GM12878 (cell line): ENCODE measurements around the gene MRM3. TPM values are rescaled to one million over a fixed set of nuclear protein-coding genes. Genes with fewer than 3 reads are reported as not detected.

Experiments
- ATAC-seq: fragments of 200-7000 bp; cut with Tn5 transposase; 3 replicates; pipeline ENCODE4 v1.9.1; 2020; ENCODE audit warnings: mild to moderate bottlenecking, moderate library complexity
- BruUV-seq: library from RNA; stranded (reverse); fragments of 400-500 nt; replicated peaks from 2 replicates; lab custom pipeline; 2021; lab: Mats Ljungman, UMichigan
- CTCF ChIA-PET: fragments of 300-600 bp; sonication (Branson Sonifier 250); formaldehyde crosslinking; extraction: SDS; loops from one replicate; lab custom pipeline; 2021; ENCODE audit warnings: inconsistent platforms; lab: Yijun Ruan, JAX
- POLR2A ChIA-PET: fragments of 350-600 bp; formaldehyde crosslinking; extraction: SDS; loops from one replicate; lab custom pipeline; 2021; ENCODE audit warnings: inconsistent platforms; lab: Charles Lee
- RAD21 ChIA-PET: fragments of 300-600 bp; sonication (Branson Sonifier 250); formaldehyde crosslinking; loops from one replicate; lab custom pipeline; 2023; ENCODE audit warnings: antibody characterized with exemption; ENCODE audit not compliant: unreplicated experiment; lab: Charles Lee
- SMC1A ChIA-PET: fragments of 300-600 bp; sonication (Branson Sonifier 250); formaldehyde crosslinking; loops from one replicate; lab custom pipeline; 2023; ENCODE audit not compliant: unreplicated experiment, uncharacterized antibody; lab: Charles Lee
- DNase-seq: peaks from one replicate; pipeline ENCODE4 v3.0.0-alpha.2; 2011; ENCODE audit warnings: low read depth, low spot score
- FAIRE-seq: peaks from 3 replicates; lab custom pipeline; 2011; peaks lifted over from hg19 to GRCh38; lab: Jason Lieb, UNC
- H2AFZ ChIP-seq: 2 replicates; pipeline ENCODE4 v1.6.0; 2011; ENCODE audit warnings: low read depth, low read length, control low read depth; ENCODE audit not compliant: control insufficient read depth
- H3K27ac ChIP-seq: 2 replicates; pipeline ENCODE4 v1.5.1; 2011; ENCODE audit warnings: control low read depth; ENCODE audit not compliant: control insufficient read depth, insufficient read depth
- H3K27me3 ChIP-seq, 2 experiments: replicated peaks in 1 of 2; 2 replicates each; pipeline versions ENCODE4 v1.6.0 to v1.6.1; 2011; ENCODE audit warnings: low read length in 1 of 2; ENCODE audit not compliant: control insufficient read depth in 2 of 2, insufficient read depth in 2 of 2
- H3K36me3 ChIP-seq, 2 experiments: 2 replicates each; pipeline ENCODE4 v1.5.1; 2011; ENCODE audit warnings: low read length in 1 of 2; ENCODE audit not compliant: control insufficient read depth in 2 of 2, insufficient read depth in 2 of 2
- H3K4me1 ChIP-seq: 2 replicates; pipeline ENCODE4 v1.6.1; 2011; ENCODE audit warnings: mild to moderate bottlenecking, low read length, moderate library complexity, mixed read lengths; ENCODE audit not compliant: control insufficient read depth, insufficient read depth
- H3K4me2 ChIP-seq: 2 replicates; pipeline ENCODE4 v1.6.0; 2011; ENCODE audit warnings: control low read depth; ENCODE audit not compliant: control insufficient read depth, insufficient read depth
- H3K4me3 ChIP-seq: fragments of 200-600 bp; sonication (generic); 2 replicates; pipeline ENCODE4 v1.5.1; 2016
- H3K79me2 ChIP-seq: 2 replicates; pipeline ENCODE4 v1.6.0; 2011; ENCODE audit warnings: low read length; ENCODE audit not compliant: control insufficient read depth, insufficient read depth
- H3K9ac ChIP-seq: 2 replicates; pipeline ENCODE4 v1.8.0; 2011; ENCODE audit warnings: low read length, control low read depth, mixed read lengths; ENCODE audit not compliant: control insufficient read depth, insufficient read depth
- H3K9me3 ChIP-seq: replicated peaks from 3 replicates; pipeline ENCODE4 v1.5.1; 2011; ENCODE audit warnings: mild to moderate bottlenecking, low read length; ENCODE audit not compliant: control insufficient read depth, insufficient read depth
- H4K20me1 ChIP-seq: 2 replicates; pipeline ENCODE4 v1.6.0; 2011; ENCODE audit not compliant: control insufficient read depth, insufficient read depth
- BCL3 ChIP-seq: IDR thresholded peaks from 2 replicates; pipeline ENCODE4 v1.6.1; 2011; ENCODE audit warnings: borderline replicate concordance, low read depth, mild to moderate bottlenecking, moderate library complexity, low read length; ENCODE audit not compliant: insufficient read depth, poor library complexity, severe bottlenecking
- BCLAF1 ChIP-seq: fragments of 450-650 bp; IDR thresholded peaks from 2 replicates; pipeline ENCODE4 v1.6.1; 2017; ENCODE audit warnings: antibody characterized with exemption, mild to moderate bottlenecking, moderate library complexity
- BHLHE40 ChIP-seq, 2 experiments: fragments of 450-650 bp in 1 of 2; IDR thresholded peaks; 2 replicates each; pipeline ENCODE4 v1.6.1; 2011 to 2017; ENCODE audit warnings: low read depth in 2 of 2, borderline replicate concordance in 1 of 2, improper control_type of control experiment in 1 of 2, low read length in 1 of 2, mild to moderate bottlenecking in 1 of 2
- BMI1 ChIP-seq: fragments of 450-650 bp; IDR thresholded peaks from 2 replicates; pipeline ENCODE4 v1.6.1; 2016; ENCODE audit warnings: mild to moderate bottlenecking, moderate library complexity, borderline replicate concordance
- MEF2A ChIP-seq: IDR thresholded peaks from 2 replicates; pipeline ENCODE4 v1.6.1; 2011; ENCODE audit warnings: low read depth, mild to moderate bottlenecking, low read length, moderate library complexity; ENCODE audit not compliant: insufficient read depth
- PBX3 ChIP-seq: IDR thresholded peaks from 2 replicates; pipeline ENCODE4 v1.6.1; 2011; ENCODE audit warnings: mild to moderate bottlenecking, low read depth, low read length, moderate library complexity; ENCODE audit not compliant: insufficient replicate concordance
- POLR2A ChIP-seq: IDR thresholded peaks from 2 replicates; pipeline ENCODE4 v1.6.1; 2011; ENCODE audit warnings: low read depth, mild to moderate bottlenecking, low read length
- RAD51 ChIP-seq: fragments of 450-650 bp; IDR thresholded peaks from 2 replicates; pipeline ENCODE4 v1.6.1; 2016; ENCODE audit warnings: moderate library complexity, mild to moderate bottlenecking, inconsistent platforms
- REST ChIP-seq: IDR thresholded peaks from 2 replicates; pipeline ENCODE4 v1.6.1; 2012; ENCODE audit warnings: mild to moderate bottlenecking, low read depth, low read length
- RUNX3 ChIP-seq: IDR thresholded peaks from 2 replicates; pipeline ENCODE4 v1.6.1; 2012; ENCODE audit warnings: low read length, inconsistent platforms
- TAF1 ChIP-seq: IDR thresholded peaks from 2 replicates; pipeline ENCODE4 v1.6.1; 2011; ENCODE audit warnings: mild to moderate bottlenecking, low read depth, low read length, borderline replicate concordance
- TCF7 ChIP-seq: IDR thresholded peaks from 2 replicates; pipeline ENCODE4 v1.6.1; 2014; ENCODE audit warnings: antibody characterized with exemption, borderline replicate concordance
- WGBS: methylation state at CpG from one replicate; pipeline ENCODE4 v1.1.6; 2016; ENCODE audit warnings: low lambda C conversion rate; ENCODE audit not compliant: insufficient replicate concordance, insufficient coverage; ENCODE audit errors: missing lambda C conversion rate; 5-methylcytosine and 5-hydroxymethylcytosine counted together
- in situ Hi-C: fragments of 300-500 bp; cut with MboI; formaldehyde crosslinking; loops from 9 replicates; pipeline ENCODE4 v1.14.3; 2018; ENCODE audit warnings: mixed read lengths
- intact Hi-C: fragments of 100-400 bp; cut with micrococcal nuclease; formaldehyde crosslinking; loops from one replicate; pipeline ENCODE4 v1.14.2; 2022; ENCODE audit not compliant: unreplicated experiment
- polyA plus RNA-seq, 11 experiments: library from polyadenylated mRNA; depleted of rRNA in 4 of 11; unstranded in 6 of 11; stranded (reverse) in 5 of 11; fragments of >200 nt; fragmentation: Nextera tagmentation in 4 of 11; fragmentation: Illumina TruSeq in 1 of 11; extraction: Ambion mirVana in 4 of 11; extraction: Trizol in 1 of 11; gene quantifications; 1 replicate in 1 of 11; 2 replicates in 10 of 11; pipeline versions ENCODE4 v1.2.1 to v1.2.3, GENCODE V29; 2011 to 2016; ENCODE audit warnings: inconsistent platforms in 2 of 11, missing spikeins in 2 of 11, low read depth in 1 of 11
- total RNA-seq, 4 experiments: library from RNA; depleted of rRNA in 3 of 4; stranded (reverse); fragments of >200 nt in 3 of 4; fragmentation: Illumina TruSeq in 1 of 4; extraction: Trizol in 1 of 4; gene quantifications; 2 replicates each; pipeline versions ENCODE4 v1.2.1 to v1.2.3, GENCODE V29; 2013 to 2021

Gene MRM3
- total and polyA plus RNA-seq, 10 of the 15 experiments (the other 5 are each of a cell fraction or from before 2014, with no cell fraction given) = 2.3 to 48.9 (median 26.6) TPM

- Histone ChIP-seq H4K20me1 (no peaks in the 10 kb centered on the region), H3K4me1 (peaks cover 10% of the 10 kb centered on the region), H3K27me3 (no peaks in the 10 kb centered on the region), H3K36me3 (peaks cover 12 to 38% of the 10 kb centered on the region in 2 experiments), H3K27ac (peak overlapping the region; percentile 70; the same call in 1 of the 2 replicates), H3K4me3 (peak overlapping the region; percentile 24; the same call in 1 of the 2 replicates), H3K4me2 (no peak overlapping the region; the same call in 1 of the 2 replicates), H3K79me2 (no peaks in the 10 kb centered on the region), H3K9me3 (no peaks in the 10 kb centered on the region), H2AFZ (peak overlapping the region; percentile 29; the same call in 1 of the 2 replicates), H3K9ac (peak overlapping the region; percentile 34; the same call in 1 of the 2 replicates)
- DNase-seq (peak; percentile 51), FAIRE-seq (no peak), ATAC-seq (peak; percentile 86)
- intact Hi-C loops (no loop called here), in situ Hi-C loops (no loop called here)
- RAD21 ChIA-PET = no interaction called here
- SMC1A ChIA-PET = interaction anchor here (1.1 to 1.5 kb wide), 2 partner anchors 15 to 21 kb away, joined by 3 to 4 read pairs; partner anchors contain the start of gene GEMIN4
- CTCF ChIA-PET = interaction anchor here (0.6 to 1.5 kb wide), 2 partner anchors 106 to 207 kb away, joined by 3 to 4 read pairs; no protein-coding TSS in a partner anchor
- WGBS = 70% methylated on average over 14 of the region's 14 CpGs
- POLR2A ChIA-PET = interaction anchor here (0.6 to 1.5 kb wide), 2 partner anchors 8 to 199 kb away, joined by 5 to 6 read pairs; partner anchors contain the start of genes GLOD4 and MRM3
- BruUV-seq = no TSS peak
- TF ChIP-seq BHLHE40 (IDR thresholded peaks at IDR 0.05; ENCODE audit: borderline replicate concordance in 1 of 2, low read depth in 2 of 2, low read length in 1 of 2) (0 out of 4 replicates have a peak, but pooled peaks of 1 of the 2 experiments have one; percentile 9), MEF2A (no peak), RUNX3 (peak; percentile 83), RAD51 (no peak), BCL3 (no peak), BMI1 (no peak), PBX3 (no peak), TAF1 (no peak), REST (no peak), BCLAF1 (no peak), POLR2A (no peak), TCF7 (peak; percentile 47; the same call in 1 of the 2 replicates)
These were observed 8.5 kb upstream of the MRM3 start for GRCh38 chr17:773467-774312.
